GM19193 (cell line): ENCODE measurements around the gene FER.

ENCODE experiments used
- POLR2A ChIP-seq: IDR thresholded peaks from 4 replicates; pipeline ENCODE4 v1.6.1; 2011; ENCODE audit not compliant: insufficient read depth, insufficient read length; ENCODE audit errors: extremely low read depth

The FER gene

DNA sequence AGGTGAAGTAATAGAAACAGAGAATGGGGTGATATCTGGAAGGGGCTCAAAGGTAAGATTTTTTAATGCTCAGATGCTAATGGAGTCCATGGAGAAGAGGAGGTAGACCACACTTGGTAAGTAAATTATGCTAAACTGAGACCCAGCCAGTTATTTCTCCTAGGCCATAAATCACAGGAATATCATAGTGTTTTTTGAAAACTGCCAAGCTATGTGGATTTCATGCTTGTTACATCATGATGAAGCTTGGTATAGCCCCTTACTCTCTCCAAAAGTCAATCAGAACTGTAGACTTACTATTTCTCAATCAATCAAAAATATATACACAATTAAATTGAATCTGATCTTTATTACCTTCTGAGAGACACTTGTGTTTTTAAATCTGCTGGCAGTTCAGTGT lies 409.2 kb downstream of the FER start:
- no peak for TF ChIP-seq POLR2A

DNA sequence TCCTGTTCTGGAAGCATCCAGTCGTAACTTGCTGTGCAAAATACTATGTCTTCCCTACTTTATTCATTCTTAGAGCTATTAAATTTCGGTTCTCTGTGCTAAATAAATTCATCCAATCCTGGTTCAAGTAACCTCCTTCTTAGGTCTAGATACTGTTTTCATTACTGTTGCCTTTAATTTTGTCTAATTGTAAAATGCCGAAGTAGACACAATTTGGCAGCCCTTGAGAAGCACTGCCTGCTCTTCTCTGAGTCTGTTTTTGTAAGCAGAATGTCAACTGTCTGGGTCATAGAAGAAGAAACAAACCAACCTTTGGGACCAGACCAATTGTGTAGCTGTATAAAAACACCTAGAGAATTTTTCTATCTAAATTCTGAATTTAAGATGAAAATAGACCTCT lies 412.8 kb downstream of the FER start:
- TF ChIP-seq POLR2A: no peak

DNA sequence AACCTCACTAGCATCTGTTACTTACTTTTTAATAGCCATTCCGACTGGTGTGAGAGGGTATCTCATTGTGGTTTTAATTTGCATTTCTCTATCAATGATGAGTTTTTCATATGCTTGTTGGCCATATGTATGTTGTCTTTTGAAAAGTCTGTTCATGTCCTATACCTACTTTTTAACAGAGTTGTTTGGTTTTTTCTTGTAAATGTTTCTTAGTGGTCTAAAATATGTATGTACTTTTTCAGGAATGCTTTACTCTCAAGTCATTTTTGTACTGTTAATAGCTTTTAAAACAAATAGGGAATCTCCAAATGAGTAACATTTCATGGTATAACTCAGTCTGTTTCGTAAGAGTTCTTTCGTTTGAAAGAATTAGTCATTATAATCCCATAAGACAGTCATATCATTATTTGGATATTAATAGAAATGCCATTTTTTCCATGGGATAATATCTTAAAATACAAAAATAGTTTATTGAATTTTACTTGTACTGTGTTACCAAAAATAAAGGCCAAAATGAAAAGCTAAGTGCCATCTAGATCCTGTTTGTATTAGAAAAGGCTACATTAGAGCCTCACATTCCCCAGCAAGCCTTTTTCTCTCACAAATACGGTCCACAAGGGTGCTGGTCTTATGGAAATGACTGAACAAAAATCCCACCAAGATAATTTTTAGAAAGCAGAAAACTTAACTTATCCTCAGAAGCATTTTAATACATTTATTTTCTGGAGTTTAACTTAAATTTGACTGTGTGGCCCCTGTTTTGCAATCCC lies 414.4 kb downstream of the FER start:
- no peak for TF ChIP-seq POLR2A

DNA sequence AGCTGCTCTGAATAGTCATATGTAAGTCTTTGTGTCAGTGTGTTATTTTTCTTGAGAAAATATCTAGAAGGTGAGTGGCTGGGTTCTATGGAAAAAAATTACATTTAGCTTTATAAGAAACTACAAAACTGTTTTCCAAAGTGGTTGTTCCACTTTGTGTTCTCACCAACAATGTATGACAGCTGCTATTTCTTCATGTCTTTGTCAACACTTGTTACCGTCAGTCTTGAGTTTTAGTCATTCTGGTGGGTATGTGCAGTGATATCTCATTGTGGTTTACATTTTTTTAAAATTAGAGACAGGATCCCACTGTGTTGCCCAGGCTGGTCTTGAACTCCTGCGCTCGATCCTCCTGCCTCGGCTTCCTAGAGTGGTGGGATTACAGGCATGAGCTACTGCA lies 415.6 kb downstream of the FER start:
- TF ChIP-seq POLR2A: no peak

DNA sequence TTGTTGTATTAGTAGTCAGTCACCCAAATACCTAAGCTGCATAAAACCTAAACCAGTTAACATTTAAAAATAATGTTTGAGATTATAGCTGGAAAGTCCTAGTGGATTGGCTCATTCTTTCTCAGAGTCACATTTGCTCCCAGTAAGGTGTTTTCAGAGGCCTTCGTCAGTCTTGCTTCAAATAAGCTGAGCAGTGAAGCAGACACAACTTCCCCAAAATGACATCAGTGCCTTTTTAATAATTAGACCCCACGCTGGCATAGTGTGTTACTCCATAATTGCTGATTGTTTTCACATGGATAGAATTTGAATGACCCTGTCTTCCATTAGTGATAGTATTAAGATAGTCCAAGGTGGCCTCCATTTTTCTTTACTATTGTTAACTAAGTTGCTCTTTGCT lies 416.3 kb downstream of the FER start:
- TF ChIP-seq POLR2A: no peak

DNA sequence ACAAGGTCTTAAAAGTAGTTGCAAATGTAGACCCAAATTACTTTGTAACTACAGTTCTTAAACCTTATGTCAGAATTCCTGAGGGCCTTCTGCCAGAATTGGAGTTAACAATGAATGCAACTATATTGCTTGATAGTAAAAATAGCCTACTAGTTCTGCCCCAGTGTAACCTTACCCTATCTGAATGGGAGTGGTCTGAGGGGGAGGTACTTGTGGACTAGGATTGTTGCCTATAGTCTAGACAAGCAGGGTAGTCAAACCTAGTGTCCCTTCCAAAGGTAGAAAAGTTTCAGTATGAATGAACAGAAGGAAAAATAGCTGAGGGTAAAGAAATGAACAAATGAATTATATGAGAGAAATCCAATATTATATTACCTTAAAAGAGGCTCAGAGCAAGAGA lies 419.9 kb downstream of the FER start:
- TF ChIP-seq POLR2A: no peak

DNA sequence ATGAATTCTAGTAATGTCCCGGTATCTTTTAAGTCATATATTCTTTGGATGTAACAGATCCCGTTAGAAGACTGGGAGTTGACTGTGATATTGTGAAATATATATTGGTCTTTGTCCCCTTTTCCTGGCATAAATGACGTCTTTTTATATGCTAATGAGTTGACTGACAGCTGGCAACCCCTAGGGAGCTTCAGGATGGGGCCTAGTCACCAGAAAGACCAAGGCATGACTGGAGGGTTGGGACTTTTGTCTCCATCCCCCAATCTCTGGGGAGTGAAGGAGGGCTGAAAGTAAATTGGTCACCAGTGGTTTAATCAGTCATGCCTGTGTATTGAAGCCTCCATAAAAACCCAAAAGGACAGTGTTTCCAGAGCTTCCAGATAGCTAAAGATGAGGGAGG lies 420.5 kb downstream of the FER start:
- TF ChIP-seq POLR2A: no peak

DNA sequence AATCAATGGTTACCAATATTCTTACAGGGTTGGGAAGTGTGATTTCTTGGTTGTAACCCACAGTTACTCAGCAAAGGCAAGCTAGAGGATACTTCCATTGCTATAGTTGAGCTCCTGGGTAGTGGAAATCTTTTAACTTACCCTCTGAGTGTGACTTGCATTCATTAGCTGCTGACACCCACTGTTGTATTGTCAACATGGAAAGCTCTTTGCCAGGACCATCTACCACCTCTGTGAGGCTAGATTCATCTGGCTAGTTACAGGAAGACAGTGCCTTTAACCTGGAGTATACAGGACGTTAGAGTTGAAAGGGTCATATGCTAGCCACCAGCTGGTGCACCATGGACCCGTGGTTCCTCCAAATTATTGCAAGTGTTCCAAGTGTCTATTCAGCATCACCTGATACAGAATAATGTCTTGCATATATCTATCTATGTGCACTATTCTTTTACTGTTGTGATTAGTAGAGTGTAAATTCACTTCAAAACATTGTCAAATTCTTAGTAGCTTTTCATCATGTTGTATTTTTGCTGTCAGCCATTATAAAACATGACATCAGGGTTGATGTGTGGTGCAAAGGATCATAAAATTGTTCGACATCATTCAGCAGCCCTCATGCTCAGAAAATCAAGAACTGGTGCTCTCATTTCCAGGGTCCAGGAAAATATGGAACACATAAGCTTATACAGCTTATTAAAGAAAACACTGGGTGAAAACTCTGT lies 423.1 kb downstream of the FER start:
- TF ChIP-seq POLR2A: no peak

DNA sequence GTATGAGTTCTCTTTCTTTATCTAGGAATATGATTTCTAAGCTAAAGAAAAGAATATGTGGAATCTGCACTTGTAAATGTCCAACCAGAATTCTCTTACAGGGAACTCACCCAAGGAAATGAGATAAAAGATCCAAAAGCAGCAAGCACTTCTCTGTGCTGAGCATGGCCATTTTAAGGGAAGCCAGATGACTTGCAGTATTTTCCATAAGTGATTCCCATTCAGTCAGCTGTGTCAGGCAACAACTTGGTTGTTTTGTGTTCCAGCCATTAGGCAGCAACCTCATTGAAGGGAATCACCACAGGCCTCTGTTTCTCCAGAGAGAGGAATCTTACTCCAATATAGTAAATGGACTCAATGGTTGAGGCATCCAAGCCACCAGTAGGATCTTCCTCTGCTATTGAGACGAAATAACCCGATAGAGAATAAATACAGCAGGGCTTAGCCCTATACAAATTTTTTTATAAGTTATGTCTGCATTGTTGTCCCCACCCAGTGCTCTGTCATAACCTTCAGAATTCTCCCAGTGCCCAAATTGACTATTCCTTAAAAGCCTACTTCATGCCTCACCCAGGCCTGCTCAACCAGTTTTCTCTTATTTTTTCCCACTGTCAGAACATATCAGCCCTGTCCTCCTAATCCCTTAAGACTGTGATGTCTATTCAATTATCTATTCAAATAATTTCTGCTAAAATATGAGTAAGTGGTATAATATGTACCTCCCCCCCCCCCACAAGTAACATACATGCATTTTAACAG lies 425.5 kb downstream of the FER start:
- no peak for TF ChIP-seq POLR2A

DNA sequence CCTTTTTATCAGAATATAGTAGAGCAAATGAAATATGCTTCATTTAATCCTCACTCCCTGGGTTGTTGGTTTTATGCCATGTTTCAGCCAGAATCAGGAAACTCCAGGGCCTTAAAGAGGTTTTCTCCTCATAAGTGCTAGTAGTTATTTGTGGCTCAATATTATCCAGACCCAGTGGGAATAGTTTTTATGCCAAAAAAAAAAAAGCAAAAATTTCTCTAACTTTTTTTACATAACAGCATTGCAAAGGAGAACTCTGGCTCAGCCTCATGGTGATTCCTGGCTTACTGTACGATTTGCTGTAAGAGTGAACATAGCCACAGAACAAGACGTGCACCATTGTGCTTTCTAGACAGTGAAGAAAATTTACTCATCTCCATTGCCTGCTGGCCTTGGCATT lies 429.5 kb downstream of the FER start:
- TF ChIP-seq POLR2A: no peak

DNA sequence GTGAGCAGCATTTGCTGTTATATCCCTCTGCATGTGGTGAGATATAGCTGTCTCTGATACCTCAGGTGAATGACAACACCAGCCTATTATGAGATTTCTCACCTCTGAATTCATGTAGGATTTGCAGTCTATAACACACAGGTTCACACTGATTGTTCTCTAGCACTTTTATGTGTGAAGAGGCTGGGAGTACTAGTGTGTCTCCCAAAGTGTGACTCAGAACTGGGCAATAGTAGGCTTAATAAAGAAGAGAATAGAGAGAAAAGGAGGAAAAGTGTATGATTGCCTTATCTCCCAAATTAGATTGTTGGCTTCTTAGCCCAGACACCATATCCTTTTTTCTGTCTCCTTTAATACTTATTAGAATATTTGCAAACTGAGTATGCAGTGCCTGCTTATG lies 430.1 kb downstream of the FER start:
- TF ChIP-seq POLR2A: no peak

DNA sequence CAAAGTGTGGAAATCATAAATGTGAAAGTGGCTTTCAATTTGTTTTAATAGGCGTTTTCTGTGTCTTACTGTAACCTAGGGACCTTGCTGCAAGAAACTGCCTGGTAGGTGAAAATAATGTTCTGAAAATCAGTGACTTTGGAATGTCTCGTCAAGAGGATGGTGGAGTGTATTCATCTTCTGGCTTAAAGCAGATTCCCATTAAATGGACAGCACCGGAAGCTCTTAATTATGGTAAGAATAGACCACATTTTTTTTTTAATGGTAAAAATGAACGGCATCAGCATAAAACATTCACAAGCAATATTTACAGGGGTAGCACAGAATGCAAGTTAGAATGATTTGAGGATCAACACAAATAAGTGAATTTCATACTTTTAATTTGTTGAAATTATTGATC lies 433.0 kb downstream of the FER start:
- TF ChIP-seq POLR2A: no peak

DNA sequence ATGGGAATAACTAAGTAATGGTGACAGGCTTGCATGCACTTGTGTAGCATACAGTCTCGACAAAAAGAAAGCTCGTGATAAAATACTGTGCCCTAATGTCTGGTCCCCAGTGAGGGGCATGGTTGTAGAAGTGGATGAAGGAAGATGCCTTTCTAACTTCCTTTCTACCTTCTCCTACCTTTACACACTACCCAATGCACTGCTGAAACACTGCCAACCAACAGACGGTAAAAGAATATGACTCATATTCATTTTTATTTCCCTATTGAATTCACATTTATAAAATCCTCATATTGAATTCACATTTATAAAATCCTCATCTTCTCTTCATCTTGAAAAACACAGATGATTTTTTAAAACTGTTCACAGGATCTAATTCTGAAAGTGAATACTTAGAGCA lies 439.1 kb downstream of the FER start:
- no peak for TF ChIP-seq POLR2A

DNA sequence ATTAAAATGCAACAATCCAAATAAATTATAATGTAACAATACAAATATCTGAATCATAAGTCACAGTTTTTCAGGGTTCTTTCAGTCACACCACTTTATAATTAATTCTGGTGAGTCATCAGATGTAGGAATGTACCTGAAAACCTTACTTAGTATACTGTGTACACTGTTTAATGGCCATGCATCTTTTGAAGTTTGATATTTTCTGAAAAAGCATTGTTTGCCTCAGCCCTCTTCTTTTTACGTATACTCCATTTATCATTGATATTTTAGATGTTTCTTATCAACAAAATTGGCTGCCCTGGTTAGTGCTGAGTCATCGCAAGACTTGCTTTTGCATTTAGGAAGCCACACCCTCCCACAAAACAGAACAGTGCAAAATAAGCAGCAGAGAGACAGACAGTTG lies 443.5 kb downstream of the FER start:
- no peak for TF ChIP-seq POLR2A

DNA sequence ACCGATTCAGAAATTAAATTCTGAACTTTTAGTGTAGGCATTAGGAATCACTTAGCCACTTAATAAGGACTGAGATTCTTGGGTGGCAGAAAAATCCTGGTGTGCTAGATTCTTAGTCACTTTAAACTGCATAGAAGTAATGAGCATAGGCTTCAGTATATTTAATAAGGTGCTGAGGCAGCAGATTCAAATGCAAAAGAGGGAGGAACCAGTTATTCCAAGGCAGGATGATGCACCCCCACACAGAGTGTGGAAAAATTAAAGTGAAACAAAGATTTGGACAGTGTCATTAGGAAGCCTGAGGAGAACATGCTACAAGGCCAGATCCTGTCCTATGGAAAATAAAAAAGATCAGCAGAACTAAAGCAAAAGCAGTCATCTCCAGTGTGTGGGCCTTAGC lies 444.3 kb downstream of the FER start:
- TF ChIP-seq POLR2A: no peak
